Thoracic aorta (tissue), 2 donors: ENCODE results near the gene NPLOC4. TPM values are rescaled to one million over a fixed set of nuclear protein-coding genes. Genes with fewer than 3 reads are reported as not detected.

Experiments
- ATAC-seq: fragments of 150-250 bp; one replicate; pipeline ENCODE4 v1.8.0; 2017; ENCODE audit warnings: low read depth; ENCODE audit not compliant: insufficient number of reproducible peaks, low FRiP score
- DNase-seq: peaks from one replicate; pipeline ENCODE4 v3.0.0-alpha.2; 2020; ENCODE audit warnings: low spot score
- H3K27ac ChIP-seq, 2 donors: fragments of 200-600 bp; sonication (generic); 1 replicate in 1 of 2; 2 replicates in 1 of 2; pipeline ENCODE4 v1.5.1; 2016; ENCODE audit warnings: mild to moderate bottlenecking in 2 of 2, moderate library complexity in 2 of 2
- H3K27me3 ChIP-seq: fragments of 200-600 bp; sonication (generic); replicated peaks from 2 replicates; pipeline ENCODE4 v1.6.0; 2016; ENCODE audit warnings: mild to moderate bottlenecking; ENCODE audit not compliant: insufficient read depth
- H3K36me3 ChIP-seq: fragments of 200-600 bp; sonication (generic); one replicate; pipeline ENCODE4 v1.5.1; 2016
- H3K4me1 ChIP-seq, 2 donors: fragments of 200-600 bp; sonication (generic); 1 replicate in 1 of 2; 2 replicates in 1 of 2; pipeline versions ENCODE4 v1.5.1 to v1.6.0; 2016; ENCODE audit warnings: low read depth in 2 of 2, mild to moderate bottlenecking in 1 of 2; ENCODE audit not compliant: control insufficient read depth in 1 of 2
- H3K4me3 ChIP-seq: fragments of 200-600 bp; sonication (generic); 2 replicates; pipeline ENCODE4 v1.5.1; 2016; ENCODE audit warnings: mild to moderate bottlenecking
- H3K9me3 ChIP-seq: fragments of 200-600 bp; sonication (generic); 2 replicates; pipeline ENCODE4 v1.5.1; 2016
- total RNA-seq, 2 donors: library from RNA; depleted of rRNA; stranded (reverse); fragments of >200 nt; gene quantifications; one replicate each; pipeline versions ENCODE4 v1.1.0 to v1.2.3, GENCODE V29; 2016
- TF ChIP-seq, protein P1 (sequence below): fragments of 200-600 bp; sonication (generic); IDR thresholded peaks from one replicate; pipeline ENCODE4 v1.5.1; 2019; ENCODE audit warnings: antibody characterized with exemption

NPLOC4 gene
- total RNA-seq, 2 donors from 2014 or later = 77.3 to 105 TPM

DNA sequence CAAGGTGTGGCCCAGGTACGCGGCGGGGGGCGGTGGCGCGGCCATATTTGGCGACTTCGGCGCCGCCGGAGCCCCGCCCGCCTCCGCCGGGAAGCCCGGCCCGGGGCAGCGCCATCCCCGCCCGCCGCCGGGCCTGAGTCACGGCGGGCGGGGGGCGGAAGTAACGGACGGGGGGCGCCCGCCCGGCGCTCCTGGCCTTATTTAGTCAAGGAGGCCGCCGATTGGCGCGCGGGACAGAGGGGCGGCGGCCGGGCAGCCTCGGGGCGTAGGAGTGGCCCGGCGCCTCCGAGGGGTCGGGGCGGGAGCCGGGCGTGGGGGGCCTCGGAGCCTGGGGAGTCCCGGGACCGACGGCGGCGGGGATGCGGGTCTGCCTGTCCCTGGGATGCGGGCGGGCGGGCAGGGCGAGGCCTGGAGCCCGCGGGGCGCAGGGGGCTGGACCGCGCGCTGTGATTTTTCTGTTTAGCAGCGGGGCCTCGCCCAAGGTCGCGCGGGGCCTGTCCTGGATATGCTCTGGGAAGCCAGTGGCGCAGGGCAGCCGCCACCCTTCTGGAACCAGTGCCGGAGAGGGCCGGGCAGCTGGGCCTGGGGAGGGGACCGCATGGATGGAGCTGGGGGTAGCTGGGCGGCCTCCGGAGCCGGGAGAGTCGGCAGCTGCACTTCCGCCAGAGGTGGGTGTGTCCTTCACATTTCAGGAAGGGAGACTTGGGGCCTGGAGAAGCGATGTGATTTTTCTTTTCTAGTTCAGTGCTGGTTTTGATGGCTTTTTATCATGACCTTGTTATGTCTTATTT, 122.0 kb downstream of the NPLOC4 start:
- H3K36me3 ChIP-seq = peaks cover 23% of the 10 kb centered on the region
- H3K27me3 ChIP-seq = no peaks in the 10 kb centered on the region
- peak overlapping the region; percentile 99 for H3K4me3 ChIP-seq
- peak; percentile 40 for ATAC-seq
- H3K4me1 ChIP-seq = peaks cover 35 to 41% of the 10 kb centered on the region in 2 donors
- no peak for DNase-seq
- H3K27ac ChIP-seq = peak overlapping the region; percentile 99 to 100
- TF ChIP-seq, protein P1, sequence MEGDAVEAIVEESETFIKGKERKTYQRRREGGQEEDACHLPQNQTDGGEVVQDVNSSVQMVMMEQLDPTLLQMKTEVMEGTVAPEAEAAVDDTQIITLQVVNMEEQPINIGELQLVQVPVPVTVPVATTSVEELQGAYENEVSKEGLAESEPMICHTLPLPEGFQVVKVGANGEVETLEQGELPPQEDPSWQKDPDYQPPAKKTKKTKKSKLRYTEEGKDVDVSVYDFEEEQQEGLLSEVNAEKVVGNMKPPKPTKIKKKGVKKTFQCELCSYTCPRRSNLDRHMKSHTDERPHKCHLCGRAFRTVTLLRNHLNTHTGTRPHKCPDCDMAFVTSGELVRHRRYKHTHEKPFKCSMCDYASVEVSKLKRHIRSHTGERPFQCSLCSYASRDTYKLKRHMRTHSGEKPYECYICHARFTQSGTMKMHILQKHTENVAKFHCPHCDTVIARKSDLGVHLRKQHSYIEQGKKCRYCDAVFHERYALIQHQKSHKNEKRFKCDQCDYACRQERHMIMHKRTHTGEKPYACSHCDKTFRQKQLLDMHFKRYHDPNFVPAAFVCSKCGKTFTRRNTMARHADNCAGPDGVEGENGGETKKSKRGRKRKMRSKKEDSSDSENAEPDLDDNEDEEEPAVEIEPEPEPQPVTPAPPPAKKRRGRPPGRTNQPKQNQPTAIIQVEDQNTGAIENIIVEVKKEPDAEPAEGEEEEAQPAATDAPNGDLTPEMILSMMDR = no peak
- no peaks in the 10 kb centered on the region for H3K9me3 ChIP-seq

- Histone ChIP-seq H3K27ac (peak overlapping the region; percentile 99 to 100), H3K9me3 (no peaks in the 10 kb centered on the region), H3K27me3 (no peaks in the 10 kb centered on the region), H3K4me3 (peak overlapping the region; percentile 99), H3K36me3 (peaks cover 28% of the 10 kb centered on the region), H3K4me1 (peaks cover 33 to 36% of the 10 kb centered on the region in 2 donors)
- no peak for DNase-seq
- TF ChIP-seq, protein P1 = no peak
- ATAC-seq = no peak
These were observed 122.5 kb downstream of the NPLOC4 start for GRCh38 chr17:81514489-81514738.

GRCh38 chr17:81513753-81514488, 123.0 kb downstream of the NPLOC4 start:
- no peaks in the 10 kb centered on the region for H3K27me3 ChIP-seq
- ATAC-seq (no peak), DNase-seq (no peak)
- H3K4me1 ChIP-seq = peaks cover 31 to 33% of the 10 kb centered on the region in 2 donors
- TF ChIP-seq, protein P1 = no peak
- peaks cover 33% of the 10 kb centered on the region for H3K36me3 ChIP-seq
- H3K9me3 ChIP-seq = no peaks in the 10 kb centered on the region
- peak overlapping the region; percentile 99 to 100 for H3K27ac ChIP-seq
- peak overlapping the region; percentile 99 for H3K4me3 ChIP-seq

DNA sequence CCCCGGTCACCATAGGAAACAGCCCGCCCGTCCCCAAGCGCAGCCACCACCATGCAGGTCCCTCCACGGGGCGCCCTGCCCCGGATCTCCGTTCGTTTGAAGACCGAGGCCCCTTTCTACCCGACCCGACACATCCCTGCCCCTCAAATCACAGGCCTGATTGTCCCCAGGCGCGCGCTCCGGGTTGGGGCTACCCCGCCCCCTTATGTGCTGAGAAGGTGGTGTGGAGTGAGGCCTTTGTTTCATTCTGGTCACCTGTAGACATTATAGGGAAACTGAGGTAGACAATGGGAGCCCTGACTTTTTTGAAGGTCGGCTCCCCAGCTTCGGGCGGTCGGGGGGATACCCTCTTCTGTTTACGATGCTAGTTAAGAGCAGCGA, 123.5 kb downstream of the NPLOC4 start:
- Histone ChIP-seq H3K4me3 (peak overlapping the region; percentile 99), H3K4me1 (peaks cover 26 to 30% of the 10 kb centered on the region in 2 donors)
- DNase-seq = no peak

More for the DNA sequence above, 123.5 kb downstream of the NPLOC4 start:
- ATAC-seq = no peak
- TF ChIP-seq, protein P1 = no peak
- no peaks in the 10 kb centered on the region for H3K27me3 ChIP-seq
- peaks cover 39% of the 10 kb centered on the region for H3K36me3 ChIP-seq
- no peaks in the 10 kb centered on the region for H3K9me3 ChIP-seq
- H3K27ac ChIP-seq = peak overlapping the region; percentile 99 to 100
